ENCODE measurements around the gene UBTF. TPM values are rescaled to one million over a fixed set of nuclear protein-coding genes. Genes with fewer than 3 reads are reported as not detected.

Gene UBTF
- polyA plus RNA-seq, 3 donors: 6.0 to 13.1 (median 12.5) TPM

- Mint-ChIP-seq H3K9me3 (peaks cover 0 to 2% (median 0%) of the 10 kb centered on the region in 7 donors), H3K27ac (no peak overlapping the region), H3K27me3 (ENCODE audit: low read depth in 3 of 3) (peaks cover 6 to 8% (median 8%) of the 10 kb centered on the region in 3 donors), H3K4me3 (no peak overlapping the region), H3K4me1 (no peaks in the 10 kb centered on the region), H3K36me3 (no peaks in the 10 kb centered on the region)
- 100% methylated on average over 4 of the region's 6 CpGs for WGBS (ENCODE audit: insufficient coverage)
- Histone ChIP-seq H3K36me3 (replicated peaks in 1 of 2; ENCODE audit: control insufficient read depth in 1 of 2, insufficient read depth in 2 of 2, low read length in 2 of 2) (no peaks in the 10 kb centered on the region), H3K79me2 (ENCODE audit: insufficient read depth, low read length) (no peaks in the 10 kb centered on the region), H3K9me3 (replicated peaks in 1 of 2; ENCODE audit: control insufficient read depth in 1 of 2, insufficient read depth in 1 of 2, low read length in 2 of 2) (no peaks in the 10 kb centered on the region), H3K4me1 (ENCODE audit: control insufficient read depth in 1 of 2, insufficient read depth in 2 of 2, low read length in 2 of 2) (no peaks in the 10 kb centered on the region), H2AFZ (ENCODE audit: insufficient read depth, low read depth, low read length, poor library complexity, severe bottlenecking) (no peak overlapping the region), H3K27me3 (ENCODE audit: control insufficient read depth in 2 of 2, insufficient read depth in 2 of 2, low read length in 2 of 2) (no peaks in the 10 kb centered on the region), H4K20me1 (ENCODE audit: insufficient read depth, low read length) (no peaks in the 10 kb centered on the region), H3K4me2 (replicated peaks; ENCODE audit: extremely low read depth, low read length, poor library complexity, severe bottlenecking) (no peak overlapping the region), H3K4me3 (replicated peaks in 1 of 3; ENCODE audit: low read depth in 2 of 3, low read length in 3 of 3) (no peak overlapping the region), H3K9ac (ENCODE audit: insufficient read depth, low read length, poor library complexity, severe bottlenecking) (no peak overlapping the region), H3K27ac (ENCODE audit: low read depth in 1 of 2, low read length in 2 of 2) (no peak overlapping the region)
- intact Hi-C loops (cut with micrococcal nuclease): no loop called here
- DNase-seq: no peak
- TF ChIP-seq CTCF (IDR thresholded peaks at IDR 0.05): no peak
These were observed 40.8 kb upstream of the UBTF start for GRCh38 chr17:44260296-44260695.

- H3K27ac Mint-ChIP-seq: no peak overlapping the region
- intact Hi-C loops (cut with micrococcal nuclease): no loop called here
These were observed 39.4 kb upstream of the UBTF start for GRCh38 chr17:44258811-44259351.

More at GRCh38 chr17:44258811-44259351, 39.4 kb upstream of the UBTF start:
- Histone ChIP-seq H3K27me3 (ENCODE audit: control insufficient read depth in 2 of 2, insufficient read depth in 2 of 2, low read length in 2 of 2) (no peaks in the 10 kb centered on the region), H3K79me2 (ENCODE audit: insufficient read depth, low read length) (no peaks in the 10 kb centered on the region), H3K9me3 (replicated peaks in 1 of 2; ENCODE audit: control insufficient read depth in 1 of 2, insufficient read depth in 1 of 2, low read length in 2 of 2) (no peaks in the 10 kb centered on the region), H3K27ac (ENCODE audit: low read depth in 1 of 2, low read length in 2 of 2) (no peak overlapping the region), H3K36me3 (replicated peaks in 1 of 2; ENCODE audit: control insufficient read depth in 1 of 2, insufficient read depth in 2 of 2, low read length in 2 of 2) (no peaks in the 10 kb centered on the region), H3K4me1 (ENCODE audit: control insufficient read depth in 1 of 2, insufficient read depth in 2 of 2, low read length in 2 of 2) (no peaks in the 10 kb centered on the region), H3K9ac (ENCODE audit: insufficient read depth, low read length, poor library complexity, severe bottlenecking) (no peak overlapping the region), H3K4me2 (replicated peaks; ENCODE audit: extremely low read depth, low read length, poor library complexity, severe bottlenecking) (no peak overlapping the region), H4K20me1 (ENCODE audit: insufficient read depth, low read length) (no peaks in the 10 kb centered on the region), H3K4me3 (replicated peaks in 1 of 3; ENCODE audit: low read depth in 2 of 3, low read length in 3 of 3) (no peak overlapping the region), H2AFZ (ENCODE audit: insufficient read depth, low read depth, low read length, poor library complexity, severe bottlenecking) (no peak overlapping the region)
- Mint-ChIP-seq H3K27me3 (ENCODE audit: low read depth in 3 of 3) (peaks cover 8 to 15% (median 8%) of the 10 kb centered on the region in 3 donors), H3K36me3 (no peaks in the 10 kb centered on the region), H3K4me1 (no peaks in the 10 kb centered on the region), H3K4me3 (no peak overlapping the region), H3K9me3 (peaks cover 0 to 2% (median 0%) of the 10 kb centered on the region in 7 donors)
- no peak for TF ChIP-seq CTCF (IDR thresholded peaks at IDR 0.05)
- WGBS (ENCODE audit: insufficient coverage): 35% methylated on average over 16 of the region's 17 CpGs
- no peak for DNase-seq
